Peyer's patch (tissue), 4 donors: ENCODE results near the gene EIF3D.

Source experiments
- POLR2A ChIP-seq, 2 donors: fragments of 450-650 bp; IDR thresholded peaks; one replicate each; pipeline ENCODE4 v1.5.1; 2017; ENCODE audit warnings: antibody characterized with exemption in 2 of 2, mild to moderate bottlenecking in 2 of 2, moderate library complexity in 2 of 2
- TF ChIP-seq, protein P1 (sequence below), 6 experiments: fragments of 450-650 bp in 4 of 6; fragments of 200-600 bp in 2 of 6; sonication (generic) in 1 of 6; IDR thresholded peaks; one replicate each; pipeline ENCODE4 v1.5.1; 2017 to 2019; ENCODE audit warnings: antibody characterized with exemption in 6 of 6, mild to moderate bottlenecking in 3 of 6, moderate library complexity in 1 of 6

DNA sequence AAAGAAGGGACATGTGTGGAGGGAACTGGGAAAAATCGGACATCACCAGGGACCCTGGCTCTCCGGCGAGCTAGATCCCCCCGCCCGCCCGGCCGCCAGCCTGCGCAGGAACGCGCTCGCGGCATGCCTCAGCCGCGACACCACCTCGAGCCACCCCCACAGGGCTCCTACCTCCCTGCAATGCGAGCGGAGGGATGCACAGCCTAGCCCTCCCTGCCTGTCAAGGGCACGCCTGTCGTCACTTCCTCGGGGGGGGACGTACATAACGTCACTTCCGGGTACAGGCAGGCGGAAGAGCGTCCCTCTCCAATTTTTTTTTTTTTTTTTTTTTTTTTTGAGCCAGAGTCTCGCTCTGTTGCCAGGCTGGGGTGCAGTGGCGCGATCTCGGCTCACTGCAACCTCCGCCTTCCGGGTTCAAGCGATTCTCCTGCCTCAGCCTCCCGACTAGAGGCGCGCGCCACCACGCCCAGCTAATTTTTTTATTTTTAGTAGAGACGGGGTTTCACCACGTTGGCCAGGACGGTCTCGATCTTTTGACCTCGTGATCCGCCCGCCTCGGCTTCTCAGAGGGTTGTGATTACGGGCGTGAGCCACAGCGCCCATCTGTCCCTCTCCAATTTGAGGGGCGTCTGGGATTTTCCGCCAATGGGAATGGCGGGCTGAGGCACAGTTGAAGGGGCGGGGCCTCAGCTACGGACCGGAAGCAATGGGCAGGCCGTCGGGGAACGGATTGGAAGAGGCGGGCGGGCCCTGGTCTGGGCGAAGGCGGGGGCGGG lies 47.4 kb downstream of the EIF3D start, which contains the start of gene TXN2:
- TF ChIP-seq, protein P1, sequence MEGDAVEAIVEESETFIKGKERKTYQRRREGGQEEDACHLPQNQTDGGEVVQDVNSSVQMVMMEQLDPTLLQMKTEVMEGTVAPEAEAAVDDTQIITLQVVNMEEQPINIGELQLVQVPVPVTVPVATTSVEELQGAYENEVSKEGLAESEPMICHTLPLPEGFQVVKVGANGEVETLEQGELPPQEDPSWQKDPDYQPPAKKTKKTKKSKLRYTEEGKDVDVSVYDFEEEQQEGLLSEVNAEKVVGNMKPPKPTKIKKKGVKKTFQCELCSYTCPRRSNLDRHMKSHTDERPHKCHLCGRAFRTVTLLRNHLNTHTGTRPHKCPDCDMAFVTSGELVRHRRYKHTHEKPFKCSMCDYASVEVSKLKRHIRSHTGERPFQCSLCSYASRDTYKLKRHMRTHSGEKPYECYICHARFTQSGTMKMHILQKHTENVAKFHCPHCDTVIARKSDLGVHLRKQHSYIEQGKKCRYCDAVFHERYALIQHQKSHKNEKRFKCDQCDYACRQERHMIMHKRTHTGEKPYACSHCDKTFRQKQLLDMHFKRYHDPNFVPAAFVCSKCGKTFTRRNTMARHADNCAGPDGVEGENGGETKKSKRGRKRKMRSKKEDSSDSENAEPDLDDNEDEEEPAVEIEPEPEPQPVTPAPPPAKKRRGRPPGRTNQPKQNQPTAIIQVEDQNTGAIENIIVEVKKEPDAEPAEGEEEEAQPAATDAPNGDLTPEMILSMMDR (IDR thresholded peaks at IDR 0.05): no peak
- peak; percentile 66 to 84 for TF ChIP-seq POLR2A (IDR thresholded peaks at IDR 0.05)
